Measurements from ENCODE around the gene CCNY.

The CCNY gene

GRCh38 chr10:35356725-35357092 lies 20.4 kb downstream of the CCNY start:
- peaks cover 43% of the 10 kb centered on the region for H4K20me1 ChIP-seq (ENCODE audit: insufficient read depth, low read length, poor library complexity, severe bottlenecking)
- H3K79me2 ChIP-seq (ENCODE audit: insufficient read depth, low read length): peaks cover 99% of the 10 kb centered on the region
- no peak overlapping the region for H2AFZ ChIP-seq (ENCODE audit: low read length)
- no peak overlapping the region for H3K9ac ChIP-seq (ENCODE audit: low read depth, low read length, poor library complexity, severe bottlenecking)
- no peaks in the 10 kb centered on the region for H3K9me2 ChIP-seq (replicated peaks; ENCODE audit: low read depth, low read length)
- H3K4me1 ChIP-seq (ENCODE audit: insufficient read depth, low read length, poor library complexity, severe bottlenecking): peaks cover 55% of the 10 kb centered on the region
- H3K9me3 ChIP-seq (ENCODE audit: insufficient read depth, low read depth, low read length): no peaks in the 10 kb centered on the region
- no peak overlapping the region for H3K4me3 ChIP-seq (ENCODE audit: low read length, poor library complexity, severe bottlenecking)
- peak overlapping the region; percentile 46 for H3K4me2 ChIP-seq (ENCODE audit: low read depth, low read length, poor library complexity, severe bottlenecking)
- H3F3A ChIP-seq (ENCODE audit: low read depth): no peaks in the 10 kb centered on the region
- no peaks in the 10 kb centered on the region for H3K36me3 ChIP-seq (ENCODE audit: insufficient read depth, low read length)
- no peaks in the 10 kb centered on the region for H3K27me3 ChIP-seq (ENCODE audit: insufficient read depth, low read length, poor library complexity, severe bottlenecking)
- no peak for TF ChIP-seq EZH2phosphoT487 (IDR thresholded peaks at IDR 0.05; ENCODE audit: borderline replicate concordance)

GRCh38 chr10:35359056-35359455 lies 22.7 kb downstream of the CCNY start:
- no peaks in the 10 kb centered on the region for H3K36me3 ChIP-seq (ENCODE audit: insufficient read depth, low read length)
- H3K4me2 ChIP-seq (ENCODE audit: low read depth, low read length, poor library complexity, severe bottlenecking): no peak overlapping the region
- H3K9ac ChIP-seq (ENCODE audit: low read depth, low read length, poor library complexity, severe bottlenecking): no peak overlapping the region
- TF ChIP-seq CTCF (conservative IDR thresholded peaks at IDR 0.05; ENCODE audit: low read length): no peak
- peaks cover 33% of the 10 kb centered on the region for H3K4me1 ChIP-seq (ENCODE audit: insufficient read depth, low read length, poor library complexity, severe bottlenecking)
- H3K9me3 ChIP-seq (ENCODE audit: insufficient read depth, low read depth, low read length): no peaks in the 10 kb centered on the region
- peaks cover 99% of the 10 kb centered on the region for H3K79me2 ChIP-seq (ENCODE audit: insufficient read depth, low read length)
- H3K4me3 ChIP-seq (ENCODE audit: low read length, poor library complexity, severe bottlenecking): no peak overlapping the region
- H3F3A ChIP-seq (ENCODE audit: low read depth): no peaks in the 10 kb centered on the region
- H4K20me1 ChIP-seq (ENCODE audit: insufficient read depth, low read length, poor library complexity, severe bottlenecking): peaks cover 32% of the 10 kb centered on the region
- H3K27me3 ChIP-seq (ENCODE audit: insufficient read depth, low read length, poor library complexity, severe bottlenecking): no peaks in the 10 kb centered on the region
- H3K9me2 ChIP-seq (replicated peaks; ENCODE audit: low read depth, low read length): no peaks in the 10 kb centered on the region
- H2AFZ ChIP-seq (ENCODE audit: low read length): no peak overlapping the region

GRCh38 chr10:35359873-35360272 lies 23.6 kb downstream of the CCNY start:
- H3F3A ChIP-seq (ENCODE audit: low read depth): no peaks in the 10 kb centered on the region
- H3K9me2 ChIP-seq (replicated peaks; ENCODE audit: low read depth, low read length): no peaks in the 10 kb centered on the region
- H4K20me1 ChIP-seq (ENCODE audit: insufficient read depth, low read length, poor library complexity, severe bottlenecking): peaks cover 39% of the 10 kb centered on the region
- H3K36me3 ChIP-seq (ENCODE audit: insufficient read depth, low read length): no peaks in the 10 kb centered on the region
- TF ChIP-seq EZH2phosphoT487 (IDR thresholded peaks at IDR 0.05; ENCODE audit: borderline replicate concordance): no peak
- no peak for TF ChIP-seq CTCF (conservative IDR thresholded peaks at IDR 0.05; ENCODE audit: low read length)
- H3K4me1 ChIP-seq (ENCODE audit: insufficient read depth, low read length, poor library complexity, severe bottlenecking): peaks cover 27% of the 10 kb centered on the region
- H3K9me3 ChIP-seq (ENCODE audit: insufficient read depth, low read depth, low read length): no peaks in the 10 kb centered on the region
- H3K4me2 ChIP-seq (ENCODE audit: low read depth, low read length, poor library complexity, severe bottlenecking): no peak overlapping the region
- no peak overlapping the region for H3K9ac ChIP-seq (ENCODE audit: low read depth, low read length, poor library complexity, severe bottlenecking)
- H2AFZ ChIP-seq (ENCODE audit: low read length): no peak overlapping the region
- H3K79me2 ChIP-seq (ENCODE audit: insufficient read depth, low read length): peaks cover 99% of the 10 kb centered on the region
- no peaks in the 10 kb centered on the region for H3K27me3 ChIP-seq (ENCODE audit: insufficient read depth, low read length, poor library complexity, severe bottlenecking)
- H3K4me3 ChIP-seq (ENCODE audit: low read length, poor library complexity, severe bottlenecking): no peak overlapping the region

- peaks cover 99% of the 10 kb centered on the region for H3K79me2 ChIP-seq (ENCODE audit: insufficient read depth, low read length)
Observed at GRCh38 chr10:35362701-35363350, 26.5 kb downstream of the CCNY start.

More at GRCh38 chr10:35362701-35363350, 26.5 kb downstream of the CCNY start:
- Histone ChIP-seq H4K20me1 (ENCODE audit: insufficient read depth, low read length, poor library complexity, severe bottlenecking) (peaks cover 46% of the 10 kb centered on the region), H3K9ac (ENCODE audit: low read depth, low read length, poor library complexity, severe bottlenecking) (no peak overlapping the region), H3K27me3 (ENCODE audit: insufficient read depth, low read length, poor library complexity, severe bottlenecking) (no peaks in the 10 kb centered on the region), H3F3A (ENCODE audit: low read depth) (no peaks in the 10 kb centered on the region), H3K4me2 (ENCODE audit: low read depth, low read length, poor library complexity, severe bottlenecking) (no peak overlapping the region), H3K36me3 (ENCODE audit: insufficient read depth, low read length) (no peaks in the 10 kb centered on the region), H2AFZ (ENCODE audit: low read length) (no peak overlapping the region), H3K4me3 (ENCODE audit: low read length, poor library complexity, severe bottlenecking) (no peak overlapping the region), H3K9me3 (ENCODE audit: insufficient read depth, low read depth, low read length) (no peaks in the 10 kb centered on the region), H3K4me1 (ENCODE audit: insufficient read depth, low read length, poor library complexity, severe bottlenecking) (peaks cover 19% of the 10 kb centered on the region), H3K9me2 (replicated peaks; ENCODE audit: low read depth, low read length) (no peaks in the 10 kb centered on the region)
- no peak for TF ChIP-seq CTCF (conservative IDR thresholded peaks at IDR 0.05; ENCODE audit: low read length)
- no peak for TF ChIP-seq EZH2phosphoT487 (IDR thresholded peaks at IDR 0.05; ENCODE audit: borderline replicate concordance)

All from Loucy (cell line).